Epidermal melanocyte (primary cell): ENCODE data around the gene DIPK1A.
A peak's percentile ranks its signal among the peaks of the same experiment; 100 is the strongest.

Source experiments
- DNase-seq: peaks from one replicate; pipeline ENCODE4 v3.0.0; 2011; ENCODE audit warnings: low spot score; ENCODE audit not compliant: insufficient read length

The DIPK1A gene

GRCh38 chr1:92843429-92844352 is 117.6 kb downstream of the DIPK1A start:
- DNase-seq: no peak

- no peak for DNase-seq
Measured at GRCh38 chr1:92843046-92843423, 118.2 kb downstream of the DIPK1A start.

- no peak for DNase-seq
Measured at GRCh38 chr1:92842082-92843045, 118.9 kb downstream of the DIPK1A start.

- no peak for DNase-seq
Measured at GRCh38 chr1:92840600-92840999, 120.7 kb downstream of the DIPK1A start.

DNA sequence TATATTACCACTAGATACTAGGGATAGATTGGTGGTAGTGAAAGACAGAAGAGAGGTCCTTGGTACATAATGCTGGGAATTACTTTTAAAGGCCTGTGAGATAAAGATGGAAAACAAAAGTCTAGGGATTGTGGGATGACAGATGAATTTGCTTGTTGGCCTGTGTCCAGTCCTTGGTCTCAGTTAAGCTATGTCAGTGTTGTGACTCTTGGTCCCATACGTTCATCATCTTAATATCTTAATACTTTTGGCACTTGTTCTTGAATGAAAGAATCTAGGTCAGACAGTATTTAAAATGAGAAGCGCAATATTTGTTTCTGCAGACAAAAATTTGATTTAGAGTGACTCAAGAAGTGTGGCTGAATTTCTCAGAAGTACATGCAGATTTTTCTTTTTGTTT is 121.8 kb downstream of the DIPK1A start:
- no peak for DNase-seq

GRCh38 chr1:92838519-92838918 is 122.7 kb downstream of the DIPK1A start:
- DNase-seq: no peak

GRCh38 chr1:92837062-92837461 is 124.2 kb downstream of the DIPK1A start:
- DNase-seq: no peak

- DNase-seq: no peak
Measured at GRCh38 chr1:92834617-92835016, 126.6 kb downstream of the DIPK1A start.

- DNase-seq: no peak
Measured at GRCh38 chr1:92833840-92834239, 127.4 kb downstream of the DIPK1A start.

DNA sequence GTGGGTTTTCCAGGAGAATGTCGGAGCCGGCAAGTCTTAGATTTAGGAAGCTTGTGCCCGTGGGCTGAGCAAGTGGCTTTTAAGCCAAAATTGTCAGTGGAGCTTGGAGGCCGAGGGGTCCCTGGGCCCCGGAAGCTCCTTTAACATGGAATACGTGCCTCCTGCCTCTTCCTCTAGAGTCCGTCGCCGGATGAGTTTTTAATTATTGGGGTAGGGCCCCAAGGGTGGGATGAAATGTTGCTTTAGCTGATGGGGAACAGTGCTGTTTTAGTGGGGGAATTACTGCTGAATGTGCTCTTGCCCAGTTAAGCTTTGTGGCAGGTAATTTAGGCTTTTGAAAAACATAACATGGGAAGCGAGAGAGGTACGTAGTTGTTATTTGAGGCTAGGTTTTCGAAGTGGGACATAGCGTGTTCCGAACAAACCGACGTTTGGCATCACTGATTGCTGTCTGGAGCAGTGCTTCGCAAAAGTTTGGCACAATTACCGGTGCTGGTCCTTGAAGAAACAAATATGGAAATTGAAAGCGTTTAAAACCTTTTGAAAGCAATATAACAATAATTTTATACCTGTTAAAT is 128.6 kb downstream of the DIPK1A start:
- no peak for DNase-seq

DNA sequence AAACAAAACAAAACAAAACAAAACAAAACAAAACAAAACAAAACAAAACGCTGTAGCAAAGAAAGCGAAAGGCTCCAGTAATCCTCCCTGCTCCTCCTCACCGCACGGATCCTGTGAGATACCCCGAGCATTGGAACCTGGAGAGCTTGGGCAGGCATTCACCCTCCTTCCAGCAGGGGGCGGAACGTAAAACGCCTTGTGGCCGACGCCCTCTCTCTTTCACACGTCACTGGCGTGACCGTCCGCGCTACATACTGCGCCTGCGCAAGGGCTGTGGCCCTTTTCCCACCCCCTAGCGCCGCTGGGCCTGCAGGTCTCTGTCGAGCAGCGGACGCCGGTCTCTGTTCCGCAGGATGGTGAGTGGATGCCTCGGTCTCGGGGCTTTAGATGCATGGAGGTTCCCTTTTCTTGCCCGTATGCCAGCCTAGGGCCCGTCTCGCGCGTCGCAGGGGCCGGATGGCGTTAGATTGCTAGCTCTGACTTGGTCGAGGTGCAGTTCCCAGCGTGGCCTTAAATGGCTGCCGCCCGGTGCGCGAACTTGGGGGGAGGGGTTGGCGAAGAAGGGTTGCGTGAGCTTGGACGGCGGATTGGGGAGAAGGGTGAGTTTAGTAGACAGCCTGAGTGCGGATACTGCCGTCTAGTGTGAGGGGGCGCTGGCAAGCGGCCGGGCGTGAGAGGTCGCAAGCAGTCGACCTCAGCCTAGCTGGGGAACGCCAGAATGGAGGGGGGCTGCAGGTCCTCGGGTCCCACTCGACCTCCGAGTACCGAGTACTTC is 129.3 kb downstream of the DIPK1A start, which contains the start of gene RPL5:
TSS of gene RPL5 (plus strand) at position 279 of the 775 bp plus-strand sequence. CDS start at position 354, 75 bp downstream.
- peak; percentile 92 for DNase-seq

DNA sequence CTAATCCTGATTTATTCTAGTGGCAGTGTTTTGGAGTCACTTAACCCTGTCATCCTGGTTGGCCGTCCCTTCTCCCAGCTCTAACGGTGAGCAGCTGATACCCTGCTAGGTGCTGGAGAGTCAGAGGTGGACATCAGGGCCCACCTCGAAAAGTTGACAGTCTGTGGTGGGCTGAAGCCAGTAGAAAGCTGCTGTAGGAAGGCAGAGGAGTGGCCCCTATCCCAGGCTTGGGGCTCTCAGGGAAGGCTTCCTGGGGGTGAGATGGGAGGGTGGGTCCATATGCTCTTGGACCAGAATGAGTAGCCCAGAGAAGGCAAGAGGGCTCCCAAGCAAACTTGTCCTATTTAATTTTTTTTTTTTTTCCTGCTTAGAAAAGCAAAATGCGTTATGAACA is 129.9 kb downstream of the DIPK1A start:
- DNase-seq: no peak

DNA sequence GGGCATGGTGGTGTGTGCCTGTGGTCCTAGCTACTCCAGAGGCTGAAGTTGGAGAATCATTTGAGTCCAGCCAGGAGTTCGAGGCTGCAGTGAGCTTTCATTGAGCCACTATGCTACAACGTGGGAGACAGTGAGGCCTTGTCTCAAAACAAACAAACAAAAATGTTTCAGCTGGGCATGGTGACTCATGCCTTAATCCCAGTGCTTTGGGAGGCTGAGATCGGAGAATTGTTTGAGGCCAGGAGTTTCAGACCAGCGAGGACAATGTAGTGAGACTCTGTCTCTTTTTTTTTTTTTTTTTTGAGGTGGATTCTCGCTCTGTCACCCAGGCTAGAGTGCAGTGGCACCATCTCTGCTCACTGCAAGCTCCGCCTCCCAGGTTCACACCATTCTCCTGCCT is 134.5 kb downstream of the DIPK1A start:
- no peak for DNase-seq

DNA sequence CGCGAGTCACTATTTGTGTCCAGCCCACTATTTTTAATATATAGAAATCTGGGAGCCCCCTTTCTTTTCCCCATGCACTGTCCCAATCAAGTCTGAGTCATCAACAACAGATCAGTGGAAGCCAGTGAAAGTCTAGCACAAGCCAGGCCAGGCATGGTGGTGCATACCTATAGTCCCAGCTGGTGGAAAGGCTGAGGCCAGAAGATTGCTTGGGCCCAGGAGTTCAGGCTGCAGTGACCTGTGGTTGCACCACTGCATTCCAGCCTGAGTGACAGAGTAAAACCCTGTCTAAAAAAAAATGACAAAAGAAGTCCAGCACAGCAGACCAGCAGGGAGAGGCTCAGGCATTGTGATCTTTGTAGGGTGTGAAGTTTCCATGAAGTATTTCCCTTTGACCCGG is 138.4 kb downstream of the DIPK1A start:
- DNase-seq: no peak

DNA sequence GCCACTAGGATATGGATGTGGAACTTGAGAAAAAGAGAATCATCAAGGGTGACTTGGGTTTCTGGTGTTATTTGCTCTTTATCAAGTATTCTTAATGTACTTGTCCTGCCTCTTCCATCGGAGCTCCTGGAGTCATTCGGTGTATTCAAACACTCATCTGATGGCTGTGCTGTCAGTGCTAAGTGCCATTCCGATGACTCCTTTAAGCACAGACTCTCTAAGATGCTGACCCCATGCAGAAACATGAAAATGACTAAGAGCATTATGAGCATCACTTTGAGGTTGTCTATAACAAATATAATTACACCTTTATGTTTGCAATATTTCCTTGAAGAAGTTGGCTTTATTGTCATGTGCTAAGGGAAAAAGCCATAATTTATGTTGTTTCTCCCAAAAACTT is 140.7 kb downstream of the DIPK1A start:
- DNase-seq: no peak

DNA sequence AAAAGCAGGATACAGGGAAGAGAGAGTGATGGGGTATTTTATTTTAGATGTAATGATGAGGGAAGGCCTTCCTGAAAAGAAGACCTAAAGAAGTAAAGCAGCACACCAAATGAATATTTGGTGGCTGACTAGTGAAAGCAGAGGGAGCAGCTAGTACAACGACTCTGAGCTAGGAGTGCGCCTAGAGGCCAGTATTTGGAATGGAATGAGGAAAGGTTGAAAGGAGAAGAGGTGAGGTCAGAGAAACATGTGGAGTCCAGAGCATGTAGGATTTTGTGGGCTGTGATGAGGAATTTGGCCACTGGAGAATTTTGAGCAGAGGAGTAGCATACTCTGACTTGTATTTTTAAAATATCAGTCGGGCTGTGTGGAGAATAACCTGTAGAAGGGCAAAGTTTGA is 141.2 kb downstream of the DIPK1A start:
- no peak for DNase-seq

- peak; percentile 27 for DNase-seq
Measured at GRCh38 chr1:92817986-92818764, 143.1 kb downstream of the DIPK1A start.

DNA sequence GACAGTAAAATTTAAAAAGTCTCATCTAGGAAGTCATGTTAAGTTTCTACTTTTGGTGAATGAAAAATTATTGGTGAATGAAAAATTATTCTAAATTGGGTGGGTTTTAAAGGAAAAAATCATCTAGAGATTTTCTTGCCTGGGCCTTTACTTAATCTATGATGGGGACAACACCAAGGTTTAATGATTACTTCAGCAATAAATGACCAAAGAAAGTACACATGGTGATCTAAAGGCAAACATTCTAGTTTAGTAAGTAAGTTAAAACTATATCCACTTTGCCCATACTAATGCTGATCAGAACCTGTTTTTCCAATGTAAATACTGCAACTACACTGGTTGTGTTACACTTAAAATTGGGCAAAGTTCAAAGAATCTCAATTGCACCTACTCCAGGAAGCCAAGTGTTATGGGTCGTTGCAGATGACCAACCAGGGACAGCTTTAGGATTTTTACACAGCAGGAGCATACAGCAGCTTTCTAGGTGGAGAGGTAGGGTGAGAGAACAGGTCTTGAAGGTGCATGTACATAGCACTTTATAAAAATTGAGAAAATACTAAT is 144.0 kb downstream of the DIPK1A start:
- no peak for DNase-seq

- no peak for DNase-seq
Measured at GRCh38 chr1:92816732-92817131, 144.5 kb downstream of the DIPK1A start.

DNA sequence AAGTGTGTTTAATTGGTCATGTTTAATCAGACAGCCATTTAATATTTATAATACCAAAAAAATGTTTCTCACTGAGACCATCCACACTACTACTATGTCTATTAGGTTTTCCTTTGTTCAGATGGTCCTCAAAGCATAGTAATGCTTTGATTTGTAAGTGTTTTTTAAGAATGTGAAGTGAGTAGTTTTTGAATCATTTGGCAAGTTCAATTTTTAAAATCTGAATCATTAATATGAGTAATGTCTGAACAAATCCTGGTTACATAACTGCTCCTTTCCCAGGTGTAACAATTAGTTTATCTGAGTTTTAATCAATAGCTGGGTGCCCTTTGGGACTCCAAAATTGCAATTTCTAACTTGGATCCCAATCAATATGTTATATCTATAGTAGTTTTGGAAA is 152.9 kb downstream of the DIPK1A start:
- DNase-seq: no peak
